Astrocyte (in vitro differentiated cells and primary cell): Measurements from ENCODE around the gene ATG16L1. TPM values are rescaled to one million over a fixed set of nuclear protein-coding genes. Genes with fewer than 3 reads are reported as not detected.
"Not testable (repeated sequence)": the region's sequence is repeated elsewhere in the genome, so short reads cannot be mapped to it uniquely, and the experiment has no call there.

Experiments
- DNase-seq: peaks from one replicate; pipeline ENCODE4 v3.0.0-alpha.2; 2010; ENCODE audit warnings: low read depth
- FAIRE-seq: peaks from 2 replicates; lab custom pipeline; 2011; peaks lifted over from hg19 to GRCh38; lab: Jason Lieb, UNC
- H2AFZ ChIP-seq: 2 replicates; pipeline ENCODE4 v1.6.0; 2012; ENCODE audit warnings: low read depth, low read length, inconsistent platforms
- H3K27ac ChIP-seq: 2 replicates; pipeline ENCODE4 v1.5.1; 2011; ENCODE audit warnings: low read depth, low read length, inconsistent platforms
- H3K27me3 ChIP-seq: 2 replicates; pipeline ENCODE4 v1.6.0; 2011; ENCODE audit warnings: low read length, inconsistent platforms; ENCODE audit not compliant: insufficient read depth
- H3K36me3 ChIP-seq: 2 replicates; pipeline ENCODE4 v1.5.1; 2011; ENCODE audit warnings: low read length, inconsistent platforms; ENCODE audit not compliant: insufficient read depth
- H3K4me1 ChIP-seq: 2 replicates; pipeline ENCODE4 v1.5.1; 2011; ENCODE audit warnings: low read length, inconsistent platforms; ENCODE audit not compliant: insufficient read depth
- H3K4me2 ChIP-seq: 2 replicates; pipeline ENCODE4 v1.6.0; 2012; ENCODE audit warnings: low read length, inconsistent platforms
- H3K4me3 ChIP-seq: 2 replicates; pipeline ENCODE4 v1.5.1; 2011; ENCODE audit warnings: low read depth, mild to moderate bottlenecking, low read length, inconsistent platforms; ENCODE audit not compliant: insufficient read depth
- H3K79me2 ChIP-seq: 2 replicates; pipeline ENCODE4 v1.6.0; 2012; ENCODE audit warnings: mild to moderate bottlenecking, low read length, inconsistent platforms; ENCODE audit not compliant: insufficient read depth
- H3K9ac ChIP-seq: 2 replicates; pipeline ENCODE4 v1.6.0; 2012; ENCODE audit warnings: mild to moderate bottlenecking, low read length, inconsistent platforms
- H3K9me3 ChIP-seq: 2 replicates; pipeline ENCODE4 v1.5.1; 2012; ENCODE audit warnings: low read depth, mild to moderate bottlenecking, low read length, inconsistent platforms; ENCODE audit not compliant: insufficient read depth
- H4K20me1 ChIP-seq: 2 replicates; pipeline ENCODE4 v1.6.0; 2012; ENCODE audit warnings: low read length, inconsistent platforms; ENCODE audit not compliant: insufficient read depth
- H3K27ac Mint-ChIP-seq: one replicate; pipeline ENCODE4 v1.8.0; 2021; ENCODE audit warnings: mild to moderate bottlenecking, mixed read lengths; ENCODE audit not compliant: unreplicated experiment
- H3K27me3 Mint-ChIP-seq: one replicate; pipeline ENCODE4 v1.8.0; 2021; ENCODE audit warnings: low read depth, mixed read lengths; ENCODE audit not compliant: unreplicated experiment
- H3K36me3 Mint-ChIP-seq: one replicate; pipeline ENCODE4 v1.8.0; 2021; ENCODE audit warnings: low read depth, mixed read lengths; ENCODE audit not compliant: unreplicated experiment
- H3K4me1 Mint-ChIP-seq: one replicate; pipeline ENCODE4 v1.8.0; 2021; ENCODE audit warnings: low read depth, mixed read lengths; ENCODE audit not compliant: unreplicated experiment
- H3K4me3 Mint-ChIP-seq: one replicate; pipeline ENCODE4 v1.8.0; 2021; ENCODE audit warnings: mild to moderate bottlenecking, moderate library complexity, mixed read lengths; ENCODE audit not compliant: unreplicated experiment
- H3K9me3 Mint-ChIP-seq: one replicate; pipeline ENCODE4 v1.8.0; 2021; ENCODE audit warnings: mild to moderate bottlenecking, mixed read lengths; ENCODE audit not compliant: unreplicated experiment
- CTCF ChIP-seq: IDR thresholded peaks from 2 replicates; pipeline ENCODE4 v1.5.1; 2011; ENCODE audit warnings: low read depth, mild to moderate bottlenecking, inconsistent platforms, low read length, moderate library complexity; ENCODE audit not compliant: insufficient read depth
- EZH2 ChIP-seq: IDR thresholded peaks from 2 replicates; pipeline ENCODE4 v1.6.1; 2012; ENCODE audit warnings: mild to moderate bottlenecking, low read length, inconsistent platforms; ENCODE audit not compliant: insufficient read depth
- total RNA-seq: library from RNA; stranded (reverse); gene quantifications from 2 replicates; pipeline ENCODE4 v1.2.1, GENCODE V29; 2021

The ATG16L1 gene
- total RNA-seq, 1 donor from 2014 or later, result 31.6 TPM

GRCh38 chr2:233331536-233331935 is 80.1 kb downstream of the ATG16L1 start:
- FAIRE-seq, result no peak
- no peaks in the 10 kb centered on the region for H3K9me3 ChIP-seq
- H3K27ac Mint-ChIP-seq, result no peak overlapping the region
- H3K9ac ChIP-seq, result no peak overlapping the region
- no peak for DNase-seq
- H3K4me3 Mint-ChIP-seq, result no peak overlapping the region
- H3K79me2 ChIP-seq, result no peaks in the 10 kb centered on the region
- H2AFZ ChIP-seq, result no peak overlapping the region
- peaks cover 7% of the 10 kb centered on the region for H3K4me1 ChIP-seq
- no peaks in the 10 kb centered on the region for H4K20me1 ChIP-seq
- no peak overlapping the region for H3K4me2 ChIP-seq
- no peaks in the 10 kb centered on the region for H3K9me3 Mint-ChIP-seq
- H3K27me3 ChIP-seq, result peaks cover 9% of the 10 kb centered on the region
- peaks cover 11% of the 10 kb centered on the region for H3K4me1 Mint-ChIP-seq
- no peaks in the 10 kb centered on the region for H3K36me3 ChIP-seq
- no peak overlapping the region for H3K27ac ChIP-seq
- TF ChIP-seq EZH2 (no peak), CTCF (no peak)
- H3K27me3 Mint-ChIP-seq, result peaks cover 27% of the 10 kb centered on the region
- no peaks in the 10 kb centered on the region for H3K36me3 Mint-ChIP-seq
- no peak overlapping the region for H3K4me3 ChIP-seq

GRCh38 chr2:233332125-233332524 is 80.7 kb downstream of the ATG16L1 start:
- Histone ChIP-seq H3K9me3 (no peaks in the 10 kb centered on the region), H3K4me3 (no peak overlapping the region), H3K4me2 (no peak overlapping the region), H3K36me3 (no peaks in the 10 kb centered on the region), H2AFZ (no peak overlapping the region), H3K27ac (no peak overlapping the region), H4K20me1 (no peaks in the 10 kb centered on the region), H3K4me1 (peaks cover 7% of the 10 kb centered on the region), H3K27me3 (peaks cover 9% of the 10 kb centered on the region), H3K9ac (no peak overlapping the region), H3K79me2 (no peaks in the 10 kb centered on the region)
- peaks cover 11% of the 10 kb centered on the region for H3K4me1 Mint-ChIP-seq
- H3K36me3 Mint-ChIP-seq, result no peaks in the 10 kb centered on the region
- H3K27me3 Mint-ChIP-seq, result peaks cover 31% of the 10 kb centered on the region
- no peaks in the 10 kb centered on the region for H3K9me3 Mint-ChIP-seq
- H3K4me3 Mint-ChIP-seq, result no peak overlapping the region
- no peak overlapping the region for H3K27ac Mint-ChIP-seq
- TF ChIP-seq CTCF, result no peak
- no peak for TF ChIP-seq EZH2
- DNase-seq (no peak), FAIRE-seq (no peak)

- Histone ChIP-seq H3K4me2 (no peak overlapping the region), H3K9ac (no peak overlapping the region), H3K27me3 (peaks cover 11% of the 10 kb centered on the region), H3K79me2 (no peaks in the 10 kb centered on the region), H3K27ac (no peak overlapping the region), H2AFZ (no peak overlapping the region), H3K4me1 (peaks cover 3% of the 10 kb centered on the region), H3K36me3 (no peaks in the 10 kb centered on the region), H3K9me3 (no peaks in the 10 kb centered on the region), H4K20me1 (no peaks in the 10 kb centered on the region), H3K4me3 (no peak overlapping the region)
- TF ChIP-seq EZH2, result no peak
- TF ChIP-seq CTCF, result no peak
- H3K27me3 Mint-ChIP-seq, result peaks cover 46% of the 10 kb centered on the region
- FAIRE-seq (no peak), DNase-seq (no peak)
- no peaks in the 10 kb centered on the region for H3K36me3 Mint-ChIP-seq
- H3K4me1 Mint-ChIP-seq, result peaks cover 2% of the 10 kb centered on the region
- H3K4me3 Mint-ChIP-seq, result no peak overlapping the region
- H3K9me3 Mint-ChIP-seq, result no peaks in the 10 kb centered on the region
- H3K27ac Mint-ChIP-seq, result no peak overlapping the region
These were observed 83.4 kb downstream of the ATG16L1 start for GRCh38 chr2:233334915-233335314.

GRCh38 chr2:233336091-233336490 is 84.6 kb downstream of the ATG16L1 start:
- peaks cover 46% of the 10 kb centered on the region for H3K27me3 Mint-ChIP-seq
- H3K4me1 Mint-ChIP-seq, DNase-seq, H4K20me1 ChIP-seq, H3K4me3 Mint-ChIP-seq, H3K4me3 ChIP-seq, H3K9me3 ChIP-seq, H3K27ac ChIP-seq, H3K9me3 Mint-ChIP-seq, H3K27ac Mint-ChIP-seq, H3K36me3 Mint-ChIP-seq, H3K4me1 ChIP-seq, H3K36me3 ChIP-seq, H3K79me2 ChIP-seq, H3K9ac ChIP-seq, H3K4me2 ChIP-seq, FAIRE-seq, H2AFZ ChIP-seq: not testable (repeated sequence)
- H3K27me3 ChIP-seq, result peaks cover 11% of the 10 kb centered on the region
